Subcutaneous adipose tissue (tissue), 4 donors: ENCODE results near the gene ZSCAN18. TPM values are rescaled to one million over a fixed set of nuclear protein-coding genes. Genes with fewer than 3 reads are reported as not detected.

Source experiments
- CTCF ChIP-seq: fragments of 450-650 bp; IDR thresholded peaks from one replicate; pipeline ENCODE4 v1.5.1; 2016; ENCODE audit warnings: low read depth, mild to moderate bottlenecking, control low read depth, antibody characterized with exemption, moderate library complexity
- total RNA-seq, 4 donors: library from RNA; depleted of rRNA; stranded (reverse); fragments of >200 nt; gene quantifications; one replicate each; pipeline ENCODE4 v1.1.0, GENCODE V29; 2016

ZSCAN18 gene
- total RNA-seq, 4 donors from 2014 or later: 16.6 to 34.1 (median 23.3) TPM

- no peak for TF ChIP-seq CTCF
Measured at GRCh38 chr19:58052256-58052655, 45.8 kb downstream of the ZSCAN18 start.

- no peak for TF ChIP-seq CTCF
Measured at GRCh38 chr19:58047672-58048071, 50.4 kb downstream of the ZSCAN18 start.

- TF ChIP-seq CTCF: no peak
Measured at GRCh38 chr19:58046856-58047255, 51.2 kb downstream of the ZSCAN18 start.

GRCh38 chr19:58045411-58046050 lies 52.5 kb downstream of the ZSCAN18 start:
- no peak for TF ChIP-seq CTCF

GRCh38 chr19:58044886-58045285 lies 53.1 kb downstream of the ZSCAN18 start:
- TF ChIP-seq CTCF: no peak

- TF ChIP-seq CTCF: no peak
Measured at GRCh38 chr19:58044391-58044790, 53.6 kb downstream of the ZSCAN18 start.

GRCh38 chr19:58042495-58043340 lies 55.3 kb downstream of the ZSCAN18 start:
- TF ChIP-seq CTCF: no peak
